ENCODE data around the gene RSRP1. TPM values are rescaled to one million over a fixed set of nuclear protein-coding genes. Genes with fewer than 3 reads are reported as not detected.

RSRP1 gene
- total RNA-seq, 1 experiment from 2014 or later: 65.3 TPM

DNA sequence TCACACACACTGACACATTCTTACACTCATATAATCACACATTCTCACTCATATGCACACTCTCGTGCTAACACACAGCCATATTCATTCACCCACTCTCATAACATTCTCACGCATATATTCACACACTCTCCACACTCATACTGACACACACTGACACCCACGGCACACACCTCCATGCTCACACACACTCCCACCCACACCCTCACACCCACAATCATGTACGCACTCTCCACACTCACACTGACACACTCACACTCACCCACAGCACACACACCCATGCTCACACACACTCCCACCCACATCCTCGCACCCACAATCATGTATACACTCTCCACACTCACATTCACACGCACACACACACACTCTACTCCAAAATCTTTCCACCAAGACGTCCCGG is 53.2 kb downstream of the RSRP1 start:
- DNase-seq (ENCODE audit: low read depth): no peak

DNA sequence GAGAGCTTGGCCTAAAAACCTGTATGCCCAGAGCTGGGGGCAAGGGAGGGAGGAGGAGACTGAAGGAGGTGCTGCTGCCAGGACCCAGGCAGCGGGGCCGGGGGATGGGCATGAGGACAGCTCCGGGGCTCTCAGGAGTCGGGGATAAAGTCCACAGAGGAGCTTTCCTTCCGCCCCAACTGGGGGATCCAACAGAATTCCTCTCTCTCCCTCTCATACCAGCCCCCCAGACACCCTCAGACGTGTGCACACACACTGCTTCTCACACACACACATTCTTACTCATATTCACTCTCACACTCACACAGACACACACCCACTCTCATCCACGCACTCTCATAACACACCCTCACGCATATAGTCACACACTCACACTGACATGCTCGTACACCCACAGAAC is 54.0 kb downstream of the RSRP1 start:
- no peak for DNase-seq (ENCODE audit: low read depth)

Other genes with a start within 250 kb of the RSRP1 start
- 50.4 and 52.6 TPM in 2 replicates for gene SYF2, start 15.0 kb downstream of the RSRP1 start, total RNA-seq (2014; rRNA removed)
- not detected in 2 replicates for gene RHD, start 25.1 kb upstream of the RSRP1 start, total RNA-seq (2014; rRNA removed)
- 83.0 and 94.0 TPM in 2 replicates for gene TMEM50A, start 90.9 kb upstream of the RSRP1 start, total RNA-seq (2014; rRNA removed)
- gene RHCE, start 173.4 kb upstream of the RSRP1 start, total RNA-seq (2014; rRNA removed): 0.92 and 1.6 TPM in 2 replicates
- 12.8 and 14.5 TPM in 2 replicates for gene MACO1, start 183.4 kb upstream of the RSRP1 start, total RNA-seq (2014; rRNA removed)

Data from LHCN-M2 (cell line).